HG03460 (cell line): Measurements from ENCODE around the gene FAM78B.

Experiments
- ATAC-seq: cut with Tn5 transposase; IDR thresholded peaks from one replicate; pipeline ENCODE4 v1.9.1; 2021; ENCODE audit not compliant: unreplicated experiment

Gene FAM78B, protein sequence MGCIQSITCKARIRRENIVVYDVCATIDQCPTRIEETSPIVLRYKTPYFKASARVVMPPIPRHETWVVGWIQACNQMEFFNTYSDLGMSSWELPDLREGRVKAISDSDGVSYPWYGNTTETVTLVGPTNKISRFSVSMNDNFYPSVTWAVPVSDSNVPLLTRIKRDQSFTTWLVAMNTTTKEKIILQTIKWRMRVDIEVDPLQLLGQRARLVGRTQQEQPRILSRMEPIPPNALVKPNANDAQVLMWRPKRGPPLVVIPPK

DNA sequence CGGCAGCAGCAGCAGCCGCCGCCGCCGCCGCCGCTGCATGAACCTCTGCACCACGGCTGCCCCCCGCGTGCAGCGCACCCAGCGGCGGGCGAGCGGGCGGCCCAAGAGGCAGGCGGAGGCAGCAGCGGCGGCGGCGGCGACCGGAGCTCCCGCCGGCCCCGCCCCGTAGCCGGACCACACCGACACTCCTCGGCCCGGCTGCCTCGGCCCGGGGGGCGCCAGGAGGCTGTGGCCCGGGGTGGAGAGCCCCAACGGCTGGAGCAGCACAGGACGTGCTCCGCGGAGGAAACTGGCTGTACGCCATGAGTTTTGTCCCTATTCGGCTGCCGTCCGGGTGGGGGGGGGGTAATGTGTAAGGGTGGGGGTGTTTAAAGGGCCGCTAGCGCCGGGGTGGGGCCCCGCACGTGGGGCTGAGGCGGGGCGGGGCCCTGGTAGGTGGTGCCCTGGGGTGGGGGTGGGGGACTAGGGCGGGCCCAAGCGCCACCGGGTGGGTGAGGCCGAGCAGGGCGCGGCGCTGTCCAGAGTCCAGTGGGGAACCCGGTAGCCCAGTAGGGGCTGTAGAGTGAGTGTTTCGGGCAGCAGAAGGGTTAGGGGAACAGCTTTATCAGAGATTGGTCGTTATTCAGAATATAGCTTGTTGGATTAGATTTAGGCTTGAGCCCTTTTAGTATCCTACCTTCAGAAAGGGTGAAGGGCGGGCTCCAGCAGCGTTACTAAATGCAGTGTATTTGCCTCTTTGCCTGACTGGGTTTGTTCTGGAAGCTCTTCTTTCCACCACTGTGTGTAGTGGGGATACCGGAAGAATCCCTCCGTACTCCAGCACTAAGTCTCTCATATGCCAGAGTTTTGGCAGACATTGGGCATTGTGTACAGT lies at the start of gene FAM78B:
TSS of gene FAM78B (minus strand) at position 304 of the 874 bp plus-strand sequence. CDS start 753 bp downstream, outside the sequence.
- ATAC-seq = peak; percentile 41

DNA sequence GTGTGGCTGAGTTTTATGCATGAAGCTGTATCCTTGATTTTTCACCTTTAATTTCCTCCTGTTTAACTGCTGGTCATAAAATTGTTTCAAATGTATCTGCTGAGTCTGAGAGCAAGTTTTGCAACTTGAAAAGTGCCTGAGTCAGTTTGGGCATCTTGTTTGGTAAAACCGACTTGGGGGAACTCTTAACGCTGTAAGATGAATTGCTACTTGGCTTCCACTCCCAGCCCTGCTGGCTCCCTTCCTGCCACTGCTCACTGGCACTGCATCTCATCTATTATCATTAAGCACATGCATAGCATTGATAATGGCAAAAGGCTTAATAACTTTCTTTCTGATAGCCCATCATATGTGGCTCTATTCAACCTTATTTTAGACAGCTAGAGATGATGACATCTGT lies 35.7 kb upstream of the FAM78B start:
- ATAC-seq = no peak

DNA sequence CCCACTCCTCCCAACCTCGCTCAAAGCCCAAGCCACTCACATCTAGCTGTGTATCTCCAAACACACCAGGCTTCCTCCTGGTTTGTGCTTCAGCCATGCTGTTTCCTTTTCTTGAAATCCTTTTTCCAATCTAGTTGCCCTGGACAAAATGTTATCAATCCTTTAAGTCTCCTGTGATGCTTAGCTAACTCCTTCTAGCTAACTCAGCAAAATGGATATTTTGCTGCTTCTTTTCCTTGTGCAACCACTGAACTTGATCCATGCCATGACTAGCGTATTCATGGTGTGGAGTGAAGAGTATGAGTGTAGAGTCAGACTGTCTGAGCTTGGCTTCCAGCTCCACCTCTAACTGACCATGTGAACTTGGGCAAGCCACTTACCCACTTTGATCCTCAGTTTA lies 33.9 kb upstream of the FAM78B start:
- ATAC-seq = no peak

DNA sequence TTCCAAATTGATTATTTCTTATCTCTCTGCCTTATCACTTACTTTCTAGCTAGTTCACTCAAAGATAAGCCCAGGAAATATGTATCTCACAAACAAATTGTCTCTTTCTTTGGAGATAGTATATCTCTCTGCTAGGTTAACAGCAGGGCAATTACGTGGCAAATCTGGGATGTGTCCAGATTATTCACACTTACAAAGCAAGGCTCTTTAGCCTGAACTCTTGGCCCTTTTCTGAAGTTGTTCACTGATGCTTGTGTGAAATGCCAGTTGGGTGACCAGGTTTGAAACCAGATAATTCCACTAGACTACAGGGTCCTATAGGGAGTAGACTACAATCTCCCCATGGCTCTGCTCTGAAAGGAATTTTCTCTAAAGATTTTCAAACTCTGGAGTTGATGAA lies 30.8 kb upstream of the FAM78B start:
- no peak for ATAC-seq

DNA sequence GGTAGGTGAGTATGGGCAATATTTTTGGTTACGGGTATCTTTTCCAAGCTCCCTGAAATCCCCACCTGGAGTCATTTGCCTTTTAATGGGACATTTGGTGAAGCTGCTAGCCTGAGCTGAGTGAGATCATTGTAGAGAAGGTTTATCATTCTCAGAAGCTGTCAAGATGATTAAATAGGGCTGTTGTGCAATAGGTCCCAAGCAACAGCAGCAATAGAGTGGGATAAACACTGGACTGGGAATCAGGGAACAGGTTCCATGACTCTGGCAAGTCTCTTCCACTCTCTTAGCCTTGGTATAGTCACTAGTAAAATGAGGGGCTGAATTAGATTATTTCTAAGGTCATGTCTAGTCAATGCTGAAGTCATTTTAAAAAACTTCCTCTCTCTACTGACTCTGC lies 30.3 kb upstream of the FAM78B start:
- ATAC-seq = no peak

DNA sequence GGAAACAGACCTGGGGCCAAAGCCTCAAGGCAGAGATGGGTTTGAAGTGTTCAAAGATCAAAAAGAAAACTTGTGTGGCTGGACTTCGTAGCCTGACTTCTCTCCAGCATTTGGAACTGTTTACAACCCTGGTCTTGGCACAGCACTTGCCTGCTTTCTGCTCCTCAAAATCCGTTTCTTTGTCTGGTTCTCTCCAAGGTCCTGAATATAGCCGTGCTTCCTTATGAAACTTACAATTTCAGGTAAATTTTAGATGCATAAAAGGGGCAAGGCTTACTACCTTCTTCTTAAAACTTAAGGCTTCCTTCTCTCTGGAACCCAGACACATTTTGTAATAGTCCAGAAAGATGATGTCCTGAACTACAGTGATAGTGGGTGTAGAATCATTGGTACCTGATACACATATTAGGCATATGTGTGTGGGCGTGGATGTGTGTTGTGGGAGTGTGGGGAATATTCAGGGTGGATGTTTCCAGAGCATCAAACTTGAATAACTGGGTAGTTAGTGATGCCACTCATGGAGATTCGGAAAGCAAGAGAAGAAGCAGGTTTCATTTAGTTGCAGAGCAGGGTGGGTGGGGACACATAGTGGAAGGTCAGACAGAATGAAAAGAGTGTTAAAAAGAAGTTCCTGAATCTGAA lies 26.4 kb upstream of the FAM78B start:
- no peak for ATAC-seq

DNA sequence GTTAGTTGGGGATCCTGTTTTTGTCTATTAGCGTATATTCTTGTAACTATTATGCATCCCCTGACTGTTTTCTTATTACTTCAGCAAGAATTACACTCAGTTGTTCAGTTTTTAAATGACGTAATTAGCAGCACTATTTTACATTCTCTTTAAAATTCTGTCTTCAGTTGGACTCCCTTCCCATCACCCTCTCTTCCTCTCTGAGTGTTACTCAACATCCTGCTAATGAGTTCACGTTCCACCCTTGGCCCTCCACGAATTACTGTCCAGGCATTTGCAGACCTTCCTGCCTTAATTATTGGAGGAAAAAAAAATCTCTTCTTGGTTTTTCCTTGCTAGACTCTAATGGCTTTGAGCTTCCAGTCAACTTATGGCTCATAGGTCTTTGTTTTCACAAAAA lies 23.6 kb upstream of the FAM78B start:
- ATAC-seq = no peak

DNA sequence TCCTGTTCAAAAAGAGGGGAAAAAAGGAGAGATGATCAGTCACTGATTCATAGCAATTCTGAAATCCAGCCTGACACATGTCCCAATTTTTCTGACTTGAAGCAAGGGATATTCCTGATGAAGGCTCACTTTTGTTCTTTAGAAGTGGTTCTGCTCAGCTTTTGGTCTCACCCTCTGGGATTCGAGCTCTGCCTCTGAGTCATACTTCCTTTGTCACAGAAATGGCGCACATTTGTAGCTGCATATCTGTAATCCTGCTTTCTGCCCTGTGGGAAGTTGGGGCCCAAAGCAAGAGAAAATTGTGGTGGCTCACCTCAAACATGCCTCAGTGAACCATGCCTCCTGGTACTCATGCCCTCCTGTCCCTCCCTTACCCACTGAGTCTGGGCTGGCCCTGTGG lies 22.3 kb upstream of the FAM78B start:
- no peak for ATAC-seq

DNA sequence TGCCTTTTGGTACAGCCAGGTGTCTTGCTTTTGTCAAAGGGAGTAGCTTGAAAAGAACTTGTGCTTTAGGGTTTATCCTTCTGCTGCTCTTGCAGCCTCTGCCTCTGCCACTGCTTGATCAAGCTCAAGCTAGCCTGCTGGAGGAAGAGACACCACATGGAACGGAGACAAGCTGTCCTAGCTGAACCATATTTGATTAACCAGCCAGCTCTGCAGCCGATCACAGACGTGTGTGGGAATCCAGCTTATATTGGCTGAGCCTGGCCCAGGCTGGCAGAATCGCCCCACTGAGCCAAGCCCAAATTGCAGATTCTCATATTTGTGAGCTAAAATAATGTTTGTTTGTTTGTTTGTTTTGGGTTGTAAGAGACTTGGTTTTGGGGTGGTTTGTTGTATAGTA lies 18.7 kb upstream of the FAM78B start:
- no peak for ATAC-seq

DNA sequence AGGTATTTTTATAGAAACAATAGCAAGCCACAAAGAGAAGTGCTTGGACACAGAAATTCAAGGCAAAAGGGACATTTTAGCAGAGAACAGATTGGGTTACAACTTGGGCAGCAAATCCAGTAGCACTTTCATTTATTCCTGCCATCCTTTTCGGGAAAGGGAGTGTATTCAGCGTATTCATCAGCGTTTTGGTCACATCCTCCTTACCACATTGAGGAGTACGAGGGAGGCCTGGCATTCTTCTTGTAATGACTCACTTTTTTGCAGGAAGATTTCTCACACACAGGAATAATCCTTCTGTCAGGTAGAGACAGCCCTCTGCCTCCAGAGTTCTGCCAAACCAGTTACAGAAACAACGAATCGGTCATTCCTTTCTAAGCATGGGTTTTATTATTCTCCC lies 18.1 kb upstream of the FAM78B start:
- no peak for ATAC-seq

DNA sequence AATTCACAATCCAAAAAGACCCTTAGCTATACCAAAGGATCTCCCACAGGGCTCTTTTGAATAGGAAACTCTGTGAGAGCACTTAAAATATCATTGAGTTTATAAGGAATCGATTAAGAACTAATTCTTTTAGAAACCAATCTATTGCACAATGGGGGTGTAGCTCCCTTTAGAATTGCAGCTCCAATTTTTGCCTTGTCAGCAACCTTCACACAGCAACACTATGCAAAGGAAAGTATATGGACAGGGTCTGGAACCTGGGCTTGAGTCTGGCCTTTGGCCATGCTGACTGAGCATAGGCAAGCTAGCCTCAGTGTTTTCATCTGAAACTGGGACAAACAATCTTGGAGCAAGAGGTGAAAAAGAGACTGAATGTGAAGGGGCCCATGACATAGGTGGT lies 17.2 kb upstream of the FAM78B start:
- ATAC-seq = no peak

DNA sequence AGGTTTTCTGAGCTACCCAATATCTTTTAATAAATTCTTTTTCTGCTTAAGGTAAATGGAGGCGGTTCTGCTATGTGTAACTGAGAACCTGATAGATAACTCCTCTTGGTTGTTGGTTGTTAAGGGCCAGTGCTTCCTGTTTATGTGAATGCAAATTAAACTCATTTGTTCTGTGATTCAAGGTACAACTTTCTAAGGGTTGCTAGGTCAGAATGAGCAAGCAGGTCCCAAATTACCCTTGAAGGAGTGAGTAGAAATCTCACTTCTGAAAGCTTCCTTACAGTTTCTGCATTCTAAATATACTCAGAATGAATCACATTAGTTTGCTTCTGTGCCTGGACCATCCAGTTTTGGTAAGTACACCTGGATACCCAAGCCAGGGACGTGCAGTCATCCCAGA lies 15.5 kb upstream of the FAM78B start:
- no peak for ATAC-seq

DNA sequence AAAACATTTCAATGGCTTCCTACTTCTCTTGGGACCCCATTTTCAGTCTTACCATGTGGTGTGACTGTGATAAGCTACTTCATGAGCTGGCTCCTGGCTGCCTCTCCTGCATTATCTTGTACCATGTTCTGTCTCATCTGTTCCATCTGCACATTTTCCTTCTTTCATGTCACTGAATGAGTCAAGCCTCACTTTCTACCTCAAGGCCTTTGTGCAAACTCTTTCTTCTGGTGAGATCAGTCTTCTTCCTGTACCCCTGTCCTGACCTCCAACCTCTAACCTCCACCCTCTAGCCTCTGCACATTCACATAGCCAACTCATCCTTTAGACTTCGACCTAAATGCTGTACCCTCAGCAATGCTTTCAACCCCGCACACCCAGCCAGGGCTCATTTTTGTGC lies 9.6 kb upstream of the FAM78B start:
- ATAC-seq = no peak

DNA sequence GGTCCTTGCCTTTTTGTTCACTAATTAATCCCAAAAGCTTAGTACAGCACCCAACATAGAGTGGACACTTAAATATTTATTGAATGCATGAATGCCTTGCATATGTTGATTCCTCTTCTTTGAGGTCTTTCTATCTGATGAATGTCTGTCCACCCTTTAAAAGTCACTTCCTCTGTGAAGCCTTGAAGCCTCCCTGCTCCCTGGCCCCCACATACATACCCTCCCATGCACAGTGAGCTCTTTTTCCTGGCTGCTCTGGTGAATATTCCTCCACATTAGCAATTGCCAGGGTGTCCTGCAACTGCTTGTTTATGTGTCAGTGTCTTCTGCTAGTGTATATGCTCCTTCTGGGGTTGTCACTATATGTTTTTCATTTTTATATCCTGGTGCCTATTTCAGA lies 8.2 kb upstream of the FAM78B start:
- no peak for ATAC-seq

DNA sequence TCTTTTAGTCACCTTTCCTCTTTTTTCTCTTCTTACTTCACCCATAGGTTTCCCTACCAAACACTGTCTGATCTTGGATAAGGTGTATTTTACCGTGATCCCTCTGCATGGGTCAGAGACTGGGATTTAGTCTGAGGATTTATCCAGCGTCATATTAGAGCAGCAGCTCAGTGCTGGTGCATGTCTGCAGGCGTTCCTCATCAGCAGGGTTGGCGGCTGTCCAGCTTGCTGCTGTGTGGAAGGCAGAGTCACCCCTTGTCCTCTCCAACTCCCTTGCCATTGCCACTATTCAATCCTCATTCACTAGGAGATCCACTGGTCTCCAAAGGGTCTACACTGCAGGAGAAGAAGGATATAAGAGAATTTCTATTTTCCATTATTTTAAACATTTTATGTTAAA lies 7.3 kb upstream of the FAM78B start:
- no peak for ATAC-seq

DNA sequence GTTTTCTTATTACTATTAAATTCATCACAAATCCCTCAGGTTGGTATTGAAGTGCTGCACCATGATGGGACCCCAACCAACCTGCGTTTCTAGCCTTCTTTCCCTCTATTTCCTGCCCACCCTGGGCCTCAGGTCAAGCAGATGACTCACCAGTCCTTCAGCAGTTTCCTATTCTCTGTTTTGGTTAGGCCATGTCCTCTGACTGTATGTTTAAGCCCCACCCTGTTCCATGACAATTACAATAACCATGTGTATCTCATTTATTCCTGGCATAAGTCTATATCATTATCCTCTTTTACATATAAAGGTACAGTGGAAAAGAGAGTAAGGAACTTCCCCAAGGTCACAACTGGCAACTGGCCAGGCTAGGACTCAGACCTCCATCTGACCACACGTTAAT lies 5.3 kb upstream of the FAM78B start:
- ATAC-seq = no peak

DNA sequence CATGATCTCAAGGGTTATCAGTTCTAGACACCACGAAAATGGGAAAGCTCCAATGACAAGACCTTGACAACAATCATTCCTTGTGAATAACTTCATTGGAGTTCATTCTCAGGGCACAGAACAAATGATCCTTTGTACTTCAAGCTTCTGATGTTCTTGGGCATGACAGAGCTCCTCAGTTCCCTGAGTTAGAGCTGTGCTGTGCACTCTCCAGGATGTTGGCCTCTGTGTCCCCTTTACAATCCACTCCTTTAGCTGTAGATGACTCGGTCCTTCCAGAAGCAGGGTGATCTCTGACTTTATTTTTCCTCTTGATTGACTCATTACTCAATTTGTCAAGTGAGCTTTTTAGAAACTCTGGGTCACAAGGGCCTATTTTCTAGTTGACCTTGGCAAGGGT lies 3.9 kb upstream of the FAM78B start:
- ATAC-seq = no peak

DNA sequence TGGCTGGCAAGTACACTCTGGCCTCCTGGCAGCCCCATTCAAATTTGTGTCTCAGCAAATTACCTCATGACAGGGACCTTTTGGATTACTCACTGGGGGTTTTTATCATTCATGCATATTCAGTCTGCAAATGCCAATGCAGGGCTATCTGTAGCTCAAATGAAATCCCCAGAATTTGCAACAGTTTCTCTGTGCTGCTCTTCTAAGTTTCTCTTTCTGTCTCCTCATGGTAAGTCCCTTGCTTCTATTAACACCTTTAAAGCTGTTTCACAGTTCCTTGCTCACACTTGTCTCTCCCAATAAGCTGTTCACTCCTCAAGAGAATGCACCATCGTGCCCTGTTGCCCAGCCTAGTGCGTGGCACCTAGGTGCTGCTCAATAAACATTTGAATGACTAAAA lies 3.3 kb upstream of the FAM78B start:
- peak; percentile 45 for ATAC-seq

DNA sequence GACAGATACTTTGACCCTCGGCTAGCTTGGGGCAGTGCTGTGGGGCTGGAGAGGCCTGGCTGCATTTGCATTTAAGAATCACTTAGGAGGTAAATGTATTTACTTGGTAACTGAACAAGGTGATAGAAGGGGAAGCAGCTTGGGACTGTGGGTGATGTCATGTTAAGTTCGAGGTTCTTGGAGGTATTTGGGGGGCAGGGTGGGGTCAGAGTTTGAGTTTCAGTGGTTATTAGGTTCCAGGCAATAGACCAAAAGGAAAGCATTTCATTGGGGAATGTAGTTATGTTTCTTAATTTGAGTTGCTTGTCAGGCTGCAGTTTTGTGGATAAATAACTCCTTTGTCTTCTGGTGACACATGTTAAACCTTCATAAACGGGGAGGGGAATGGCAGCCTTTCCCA lies 2.4 kb upstream of the FAM78B start:
- no peak for ATAC-seq

DNA sequence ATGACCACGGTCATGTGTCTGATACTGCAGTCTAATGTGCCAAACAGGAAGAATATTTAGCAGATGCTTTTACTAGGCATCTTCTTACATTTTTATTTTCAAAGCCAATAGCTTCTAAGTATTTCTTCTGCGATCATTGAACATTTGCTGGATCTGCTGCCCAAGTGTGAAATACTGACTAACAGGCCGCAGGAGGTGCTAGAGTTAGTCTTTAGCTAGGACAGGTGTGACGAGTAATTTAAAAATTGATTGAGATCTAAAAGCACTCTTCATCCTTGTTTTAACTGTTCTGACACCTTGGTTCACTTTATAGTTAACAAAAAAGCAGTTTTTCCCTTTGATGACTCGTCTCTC lies 748 bp upstream of the FAM78B start:
- ATAC-seq = no peak

DNA sequence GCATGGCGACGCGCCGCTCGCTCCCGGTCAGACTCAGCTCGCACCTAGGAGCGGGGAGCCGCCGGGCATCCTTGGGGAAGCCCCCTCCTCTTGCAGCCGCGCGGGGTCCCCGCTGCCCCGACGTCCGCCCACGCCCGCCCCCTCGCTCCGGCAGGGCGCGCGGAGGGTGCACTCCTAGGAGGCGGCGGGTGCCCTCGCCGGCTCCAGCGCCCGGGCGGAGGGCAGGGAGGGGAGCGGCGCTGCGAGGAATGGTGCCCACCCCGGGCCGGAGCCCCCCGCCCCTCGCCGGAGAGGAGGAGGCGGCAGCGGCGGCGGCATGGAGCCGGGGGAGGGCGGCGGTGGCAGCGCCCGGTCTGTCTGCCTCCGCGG lies 488 bp downstream of the FAM78B start:
- no peak for ATAC-seq

DNA sequence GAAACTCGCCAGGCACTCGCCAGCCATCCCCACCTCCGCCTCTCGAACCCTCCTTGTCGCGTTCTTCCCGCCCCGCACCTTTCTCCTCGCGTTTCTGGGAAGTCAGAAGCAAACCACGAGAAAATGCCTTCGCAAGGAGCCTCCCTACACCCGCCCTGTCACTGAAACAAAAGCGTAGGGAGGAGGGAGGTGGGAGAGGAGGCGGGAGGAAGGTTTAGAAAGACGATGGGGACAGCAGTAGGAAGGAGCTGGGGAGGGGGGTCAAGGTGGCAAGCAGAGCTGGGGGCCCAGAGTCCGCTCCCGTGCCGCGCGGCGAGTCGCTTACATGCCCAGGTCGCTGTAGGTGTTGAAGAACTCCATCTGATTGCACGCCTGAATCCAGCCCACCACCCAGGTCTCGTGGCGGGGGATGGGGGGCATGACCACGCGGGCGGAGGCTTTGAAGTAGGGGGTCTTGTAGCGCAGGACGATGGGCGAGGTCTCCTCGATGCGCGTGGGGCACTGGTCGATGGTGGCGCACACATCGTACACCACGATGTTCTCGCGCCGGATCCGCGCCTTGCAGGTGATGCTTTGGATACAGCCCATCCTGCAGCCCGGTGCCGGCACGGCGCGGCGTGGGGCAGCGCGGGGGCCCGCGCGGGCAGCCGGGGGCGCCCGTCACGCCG lies 1.0 kb downstream of the FAM78B start:
- ATAC-seq = no peak
